CD4-positive, alpha-beta T cell treated with Interleukin-6 for 4 hours (primary cell): Measurements from ENCODE around the gene PDE6G.
A peak's percentile ranks its signal among the peaks of the same experiment; 100 is the strongest.

ENCODE experiments used
- DNase-seq: peaks from one replicate; pipeline ENCODE4 v3.0.0-alpha.2; 2020; ENCODE audit warnings: mixed read lengths

Gene PDE6G

DNA sequence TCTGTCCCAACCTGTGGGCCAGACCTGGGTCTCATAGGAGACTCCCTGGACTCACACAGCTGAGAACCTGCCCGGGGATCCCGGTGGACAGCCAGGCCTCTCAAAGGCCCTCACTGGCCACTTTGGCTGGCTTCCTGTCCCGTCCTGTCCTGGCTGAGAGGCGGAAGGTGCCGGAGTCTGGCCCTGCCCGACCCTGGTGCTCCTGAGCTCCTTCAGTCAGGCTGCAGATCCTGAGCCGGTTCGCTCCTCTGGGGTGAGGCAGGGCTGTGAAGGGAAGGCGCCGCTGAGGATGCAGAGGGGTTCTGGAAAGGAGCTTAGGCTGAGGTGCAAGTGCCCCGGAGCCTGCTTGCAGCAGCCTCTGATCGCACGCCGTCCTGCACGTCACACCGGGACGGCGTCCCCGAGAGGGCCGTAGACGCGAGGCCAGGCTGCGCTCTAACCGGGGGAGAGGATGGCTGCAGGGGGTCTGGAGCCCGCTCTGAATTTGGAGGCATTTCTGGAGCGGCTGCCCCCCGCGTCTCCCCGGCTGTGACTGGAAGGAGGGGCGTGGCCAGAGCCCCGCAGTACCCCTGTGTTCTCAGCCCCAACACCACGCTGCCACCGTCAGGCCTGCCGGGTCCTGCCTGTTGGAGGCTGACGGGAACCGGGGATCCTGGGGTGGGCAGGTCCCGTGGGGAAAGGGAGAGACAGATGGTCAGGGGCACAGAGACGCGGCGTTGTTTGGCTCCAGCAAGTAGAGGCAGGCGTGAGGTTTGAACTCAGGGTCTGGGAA, 31.6 kb upstream of the PDE6G start:
- DNase-seq = no peak

DNA sequence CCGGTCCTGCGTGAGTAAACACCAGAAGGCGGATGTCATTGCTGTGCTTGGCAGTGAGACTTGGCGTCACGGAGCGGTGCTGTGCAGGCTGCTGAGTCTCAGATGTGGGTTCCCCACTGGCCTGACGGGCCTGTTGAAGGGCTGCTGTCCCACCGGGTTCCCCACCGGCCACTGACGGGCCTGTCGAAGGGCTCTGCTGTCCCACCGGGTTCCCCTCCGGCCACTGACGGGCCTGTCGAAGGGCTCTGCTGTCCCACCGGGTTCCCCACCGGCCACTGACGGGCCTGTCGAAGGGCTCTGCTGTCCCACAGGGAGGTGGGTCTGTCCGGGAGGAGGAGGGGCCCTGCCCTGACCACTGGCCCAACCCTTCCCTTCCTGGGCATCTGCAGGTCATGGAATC, 30.3 kb upstream of the PDE6G start:
- no peak for DNase-seq

DNA sequence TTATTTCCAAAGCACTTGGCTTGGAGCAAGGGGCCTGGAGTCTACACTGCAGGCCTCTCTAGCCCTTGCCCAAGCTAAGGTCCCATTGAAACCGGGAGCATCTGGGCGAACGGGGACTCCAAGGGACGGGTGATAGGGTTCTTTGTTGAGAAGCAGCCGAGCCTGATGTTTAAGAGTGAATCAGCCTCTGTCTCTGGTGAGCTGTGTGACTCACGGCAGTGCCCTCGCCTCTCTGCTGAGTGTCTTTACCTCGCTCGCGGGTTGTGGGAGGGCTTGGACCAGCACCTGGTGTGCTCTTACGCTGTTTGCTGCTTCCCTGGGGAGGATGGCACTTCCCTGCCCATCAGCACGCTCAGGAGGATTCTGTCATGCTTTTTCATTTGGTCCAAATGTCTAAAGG, 28.8 kb upstream of the PDE6G start:
- peak; percentile 23 for DNase-seq

DNA sequence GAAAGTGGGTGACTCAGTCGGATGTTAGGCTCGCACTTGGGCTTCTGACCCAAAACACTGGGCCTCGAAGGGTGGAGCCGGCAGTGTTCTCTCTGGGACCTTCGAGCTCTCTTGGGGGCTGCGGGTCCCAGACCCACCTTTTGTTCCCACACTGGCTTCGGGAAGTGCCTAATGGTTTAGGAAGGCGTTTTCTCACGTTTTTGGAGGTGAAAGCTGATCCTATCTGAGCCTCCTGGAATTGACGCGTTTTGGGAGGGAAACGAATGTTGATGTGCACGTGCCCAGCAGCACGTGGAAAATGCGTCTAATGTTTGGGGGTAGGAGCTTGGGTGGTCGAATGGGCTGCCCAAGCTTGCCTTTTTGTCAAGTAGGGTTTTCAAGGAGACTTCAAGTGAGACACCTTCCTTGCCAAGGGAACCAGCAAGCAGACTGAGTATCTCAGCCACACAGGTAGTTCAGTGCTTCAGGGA, 28.1 kb upstream of the PDE6G start:
- DNase-seq = peak; percentile 27

DNA sequence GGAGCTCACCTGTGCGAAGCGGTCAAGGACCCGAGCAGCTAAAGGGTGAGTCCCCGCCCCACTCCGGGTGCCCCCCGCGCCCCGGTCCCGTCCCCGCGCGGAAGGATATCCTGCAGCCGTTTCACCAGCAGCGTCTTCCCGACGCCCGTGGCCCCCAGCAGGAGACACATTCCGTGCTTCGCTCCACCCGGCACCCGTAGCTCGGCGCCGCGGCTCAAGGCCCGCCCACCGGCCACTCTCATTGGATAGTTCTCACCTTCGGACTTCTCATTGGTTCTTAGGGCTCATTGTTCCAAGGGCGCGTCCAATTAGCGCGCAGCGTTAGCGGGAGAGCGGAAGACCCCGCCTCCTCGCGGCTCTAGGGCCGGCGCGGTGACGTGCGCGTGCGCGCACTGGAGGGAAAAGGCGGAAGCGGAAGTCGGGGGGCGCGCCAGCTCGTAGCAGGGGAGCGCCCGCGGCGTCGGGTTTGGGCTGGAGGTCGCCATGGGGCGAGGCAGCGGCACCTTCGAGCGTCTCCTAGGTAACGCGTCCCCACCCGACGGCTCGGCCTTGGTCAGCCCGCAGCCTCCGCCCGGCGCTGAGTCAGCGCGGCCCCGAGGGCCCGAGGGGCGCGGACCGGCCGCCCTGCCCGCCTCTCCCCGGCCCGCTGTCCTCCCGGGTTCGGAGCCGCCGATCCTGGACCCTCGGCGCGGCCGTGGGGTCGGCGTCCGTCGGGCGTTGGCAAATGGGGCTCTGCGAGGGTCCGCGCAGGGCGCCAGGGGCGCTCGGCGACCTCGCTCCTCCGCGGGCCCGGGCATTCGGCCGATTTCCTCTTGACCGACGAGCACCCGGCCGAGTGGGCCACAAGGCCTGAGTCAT, 27.5 kb upstream of the PDE6G start, which contains the start of the genes ARL16 and HGS:
ARL16 (minus strand) TSS at position 214 of the 858 bp plus-strand sequence; CDS start at position 170, 44 bp downstream.
HGS (plus strand) TSS at position 428 of the 858 bp plus-strand sequence; CDS start at position 484, 56 bp downstream.
- peak; percentile 97 for DNase-seq

DNA sequence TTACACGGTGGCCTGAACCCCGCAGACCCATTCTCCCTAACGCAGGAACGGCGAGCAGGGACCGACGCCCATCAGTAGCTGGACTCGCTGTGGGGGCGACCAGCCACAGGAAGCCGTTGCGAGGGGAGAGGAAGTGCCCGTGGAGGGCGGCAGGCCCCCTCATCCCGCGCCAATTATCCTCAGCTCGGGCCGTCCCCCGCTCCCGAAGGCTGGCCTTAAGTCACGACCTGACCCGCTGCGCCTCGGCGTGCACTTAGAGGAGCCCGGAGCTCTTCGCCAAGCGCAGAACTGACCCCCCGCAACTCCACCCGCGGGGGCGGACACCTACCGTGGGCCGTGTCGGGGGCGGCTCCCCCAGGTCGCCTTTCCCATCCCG, 26.9 kb upstream of the PDE6G start:
- DNase-seq = no peak

DNA sequence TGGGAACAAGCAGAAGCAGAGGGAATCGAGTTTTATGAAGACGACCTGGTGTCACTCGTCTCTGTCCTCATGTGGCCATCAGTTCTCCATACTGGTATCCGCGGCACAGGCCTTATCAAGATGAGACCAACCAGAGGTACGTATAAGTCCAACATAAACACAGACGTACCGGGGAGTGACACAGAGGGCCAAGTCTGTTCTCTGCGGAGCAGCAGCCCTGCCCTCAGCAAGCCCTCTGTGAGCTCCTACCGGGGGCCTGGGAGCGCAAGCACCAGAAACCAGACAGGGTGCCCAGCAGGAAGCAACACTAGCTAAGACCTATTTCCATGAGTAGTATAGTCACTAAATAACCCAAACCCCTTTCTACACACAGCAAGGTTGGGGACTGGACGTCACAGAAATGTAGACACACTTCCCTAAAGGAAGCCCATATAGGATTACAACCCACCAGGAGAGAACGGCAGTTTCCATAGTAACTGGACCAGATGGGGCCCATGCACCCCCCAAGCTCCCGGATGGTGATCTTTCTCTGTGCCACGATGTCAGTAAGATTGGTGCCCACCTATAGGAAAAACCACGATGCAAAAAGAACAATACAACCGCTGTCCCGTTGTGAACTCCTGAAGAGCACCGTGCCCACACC, 26.3 kb upstream of the PDE6G start:
- no peak for DNase-seq

DNA sequence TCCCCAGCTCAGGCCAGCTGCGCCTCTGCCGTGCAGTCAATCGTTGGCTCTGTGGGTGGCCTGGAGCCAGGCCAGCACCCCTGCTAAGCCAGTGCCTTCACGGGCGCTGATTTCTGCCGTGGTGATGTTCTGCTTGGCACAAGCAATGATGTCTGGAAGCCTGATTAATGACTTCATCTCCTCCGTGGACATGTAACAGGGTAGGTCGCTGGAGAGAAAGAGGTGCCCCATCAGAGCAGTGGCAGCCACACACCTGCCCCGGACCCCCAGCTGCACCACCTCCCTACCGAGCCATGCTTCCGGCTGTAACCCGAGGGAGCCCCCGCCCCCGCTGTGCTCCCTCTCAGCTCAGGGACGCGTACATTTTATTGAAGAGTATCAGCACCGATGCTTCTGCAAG, 25.3 kb upstream of the PDE6G start:
- no peak for DNase-seq

DNA sequence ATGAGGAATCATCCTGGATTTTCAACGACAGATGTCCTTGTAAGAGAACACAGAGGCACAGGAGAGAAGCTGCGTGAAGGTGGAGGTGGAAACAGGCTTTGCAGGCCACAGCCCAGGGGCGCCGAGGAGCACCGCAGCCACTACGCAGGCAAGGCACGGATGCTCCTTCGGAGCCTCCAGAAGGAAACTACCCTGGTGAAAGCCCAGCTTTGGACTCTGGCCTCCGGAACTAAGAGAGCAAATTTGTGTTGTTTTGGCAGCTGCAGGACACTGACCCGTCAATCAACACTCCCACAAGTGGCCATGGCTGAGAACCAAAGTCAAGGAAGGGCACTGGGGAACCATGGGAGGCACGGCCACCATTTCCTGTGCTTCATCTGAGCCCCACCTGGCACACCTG, 23.8 kb upstream of the PDE6G start:
- no peak for DNase-seq

DNA sequence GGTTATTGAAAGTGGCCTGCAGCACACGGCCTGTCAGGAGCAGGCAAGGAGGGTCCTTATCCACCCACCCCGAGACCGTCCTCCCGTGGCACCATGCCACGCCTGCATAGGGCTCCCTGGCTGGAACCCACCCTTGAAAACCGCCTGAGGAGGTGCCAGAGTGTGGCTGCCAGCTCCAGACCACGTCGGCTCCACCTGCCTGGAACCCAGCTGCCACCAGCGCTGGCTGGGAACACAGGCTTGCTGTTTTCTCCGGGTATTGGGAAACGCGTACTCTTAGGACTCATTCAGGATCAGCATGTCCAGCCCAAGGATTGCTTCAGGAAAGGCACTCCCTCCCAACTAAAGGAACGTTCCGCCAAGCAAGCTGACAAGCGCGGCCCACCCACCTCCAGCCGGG, 20.6 kb upstream of the PDE6G start:
- DNase-seq = no peak

DNA sequence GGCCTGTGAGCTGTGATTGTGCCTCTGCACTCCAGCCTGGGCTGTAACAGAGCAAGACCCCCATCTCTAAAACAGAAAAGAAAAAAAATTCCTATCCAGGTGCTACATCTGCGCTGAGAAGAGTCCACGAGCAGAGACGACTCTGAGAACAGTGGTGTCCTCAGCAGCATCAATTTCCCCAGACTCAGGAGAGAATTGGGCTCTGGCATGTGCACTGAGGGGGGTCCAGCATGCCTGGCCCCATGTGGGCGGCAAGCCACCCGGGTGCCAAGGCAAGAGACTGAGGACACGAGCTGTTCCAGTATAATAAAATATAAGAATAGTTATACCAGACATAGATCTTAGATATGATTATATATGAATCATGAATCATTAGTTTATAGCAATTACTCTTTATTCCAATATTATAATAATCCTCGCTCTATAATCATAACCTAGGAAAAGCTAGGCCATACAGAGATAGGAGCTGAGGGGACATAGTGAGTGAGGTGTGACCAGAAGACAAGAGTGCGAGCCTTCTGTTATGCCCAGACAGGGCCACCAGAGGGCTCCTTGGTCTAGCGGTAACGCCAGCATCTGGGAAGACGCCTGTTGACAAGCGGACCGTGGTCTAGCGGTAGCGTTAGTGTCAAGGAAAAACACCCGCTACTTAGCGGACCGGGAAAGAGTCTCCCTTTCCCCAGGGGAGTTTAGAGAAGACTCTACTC, 19.3 kb upstream of the PDE6G start:
- DNase-seq = peak; percentile 22

DNA sequence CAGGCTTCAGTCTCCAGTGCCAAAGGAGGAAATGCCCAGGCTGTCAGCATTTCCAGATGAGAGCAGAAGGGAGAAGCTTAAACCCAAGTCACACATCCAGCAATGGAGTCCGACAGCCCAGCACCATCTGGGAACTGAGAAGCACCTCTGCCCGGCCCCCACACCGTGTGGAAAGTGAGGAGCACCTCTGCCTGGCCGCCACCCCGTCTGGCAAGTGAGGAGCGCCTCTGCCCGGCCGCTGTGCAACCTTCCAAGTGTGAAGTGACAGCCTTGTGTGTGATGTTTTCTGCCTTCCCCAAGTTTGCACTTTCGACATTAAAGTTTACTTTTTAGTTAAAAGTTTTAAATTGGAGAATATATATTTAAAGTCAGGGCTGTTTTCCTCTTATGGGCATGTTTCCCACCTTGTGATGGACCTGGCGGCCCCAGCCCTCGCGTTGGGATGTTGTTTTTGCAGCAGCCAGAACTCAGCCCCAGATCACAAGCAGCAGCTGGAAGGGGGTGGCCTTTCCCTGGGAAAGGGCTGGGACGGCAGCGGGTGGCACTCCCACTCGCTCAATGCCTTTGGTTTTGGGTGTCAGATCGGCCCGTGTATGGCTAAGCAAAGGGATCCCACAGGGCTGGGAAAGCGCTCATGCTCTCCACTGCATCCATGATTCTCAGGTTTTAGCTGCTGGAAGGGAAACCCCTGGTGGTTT, 17.4 kb upstream of the PDE6G start:
- no peak for DNase-seq

DNA sequence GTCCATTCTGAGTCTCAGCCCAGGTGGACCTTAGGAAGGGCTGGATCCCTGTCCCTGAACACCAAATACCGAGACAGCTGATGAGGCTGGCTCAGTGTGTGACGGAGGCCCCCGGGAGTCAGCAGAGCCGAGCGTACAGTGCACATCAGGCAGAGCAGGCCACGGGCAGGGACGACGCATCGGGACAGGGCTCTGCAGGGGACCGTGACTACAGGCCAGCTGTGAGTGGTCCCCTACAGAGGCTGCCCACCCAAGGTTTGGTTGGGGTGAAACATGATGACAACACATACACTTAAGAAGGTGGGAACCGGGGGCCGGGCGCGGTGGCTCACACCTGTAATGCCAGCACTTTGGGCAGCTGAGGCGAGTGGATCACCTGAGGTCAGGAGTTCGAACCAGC, 16.6 kb upstream of the PDE6G start:
- DNase-seq = no peak

DNA sequence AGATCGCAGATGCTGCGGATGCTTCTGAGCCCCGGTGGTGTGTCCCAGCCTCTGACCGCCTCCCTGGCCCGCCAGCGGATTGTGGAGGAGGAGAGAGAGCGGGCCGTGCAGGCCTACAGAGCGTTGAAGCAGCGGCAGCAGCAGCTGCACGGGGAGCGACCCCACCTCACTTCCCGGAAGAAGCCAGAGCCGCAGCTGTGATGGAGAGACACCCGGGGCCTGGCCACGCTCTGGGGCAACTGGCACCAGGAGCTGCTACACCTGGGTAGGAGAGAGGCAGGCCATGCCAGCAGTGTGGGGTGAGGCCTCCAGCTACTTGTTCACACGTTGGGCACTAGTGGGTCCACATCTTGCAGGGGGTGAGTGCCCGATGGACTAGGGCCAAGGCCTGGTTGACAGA, 16.2 kb upstream of the PDE6G start:
- no peak for DNase-seq

DNA sequence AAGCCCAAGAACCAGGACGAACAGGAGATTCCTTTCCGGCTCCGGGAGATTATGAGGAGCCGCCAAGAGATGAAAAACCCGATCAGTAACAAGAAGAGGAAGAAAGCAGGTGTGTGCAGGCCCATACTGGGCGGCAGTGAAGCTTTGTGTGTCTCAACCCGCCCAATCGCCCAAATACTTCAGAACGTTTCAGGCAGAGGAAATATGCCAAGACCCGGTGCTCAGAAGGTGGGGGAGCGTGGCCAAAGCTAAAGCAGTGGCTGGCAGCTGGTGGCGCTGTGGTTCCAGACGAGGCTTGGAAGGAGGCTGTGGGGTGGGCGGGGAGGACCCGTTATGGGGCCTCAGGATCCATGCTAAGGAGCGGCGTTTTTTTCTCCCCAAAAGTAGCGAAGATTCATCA, 11.4 kb upstream of the PDE6G start:
- DNase-seq = no peak

DNA sequence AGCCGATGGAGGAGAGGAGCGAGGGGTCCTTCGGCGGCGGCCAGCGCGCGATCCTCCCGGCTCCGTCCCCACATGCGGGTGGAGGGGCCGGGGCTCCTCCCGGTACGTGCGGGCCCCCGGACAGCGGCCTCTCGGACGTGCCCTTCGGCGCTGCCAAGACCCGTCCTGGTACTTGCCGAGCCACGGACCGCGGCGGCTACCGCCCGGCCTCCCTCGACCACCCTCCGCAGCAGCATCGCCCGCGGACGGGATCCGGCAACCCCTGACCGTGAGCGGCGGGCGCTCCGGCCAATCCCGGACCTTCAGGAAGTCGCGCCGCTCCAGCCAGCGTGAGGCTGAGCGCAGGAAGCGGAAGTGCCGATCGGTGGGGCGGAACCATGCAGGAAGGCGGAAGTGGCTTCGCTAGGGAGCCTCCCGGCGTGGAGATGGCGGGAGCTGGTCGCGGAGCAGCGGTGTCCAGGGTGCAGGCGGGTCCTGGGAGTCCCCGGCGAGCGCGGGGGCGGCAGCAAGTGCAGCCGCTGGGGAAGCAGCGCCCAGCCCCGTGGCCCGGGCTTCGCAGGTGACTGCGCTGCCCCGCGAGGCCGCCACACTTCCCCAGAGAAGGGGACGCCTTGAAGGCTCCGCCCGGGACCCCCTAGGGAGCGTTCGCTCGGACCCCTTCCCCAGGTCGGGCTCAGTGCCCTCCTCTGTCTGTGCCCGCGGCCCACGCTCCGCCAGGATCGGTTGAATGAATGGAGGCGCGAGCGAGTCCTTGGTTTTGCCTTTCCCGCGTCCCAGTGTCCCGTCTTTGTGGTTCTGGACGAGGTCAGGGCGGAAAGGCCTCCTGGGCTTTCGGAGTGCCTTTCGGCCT, 10.2 kb upstream of the PDE6G start, which contains the start of the genes CCDC137 and OXLD1:
CCDC137 (plus strand) TSS at position 396 of the 850 bp plus-strand sequence; CDS start at position 426, 30 bp downstream.
OXLD1 (minus strand) TSS at position 264 of the 850 bp plus-strand sequence; CDS start at position 236, 28 bp downstream.
- peak; percentile 94 for DNase-seq

DNA sequence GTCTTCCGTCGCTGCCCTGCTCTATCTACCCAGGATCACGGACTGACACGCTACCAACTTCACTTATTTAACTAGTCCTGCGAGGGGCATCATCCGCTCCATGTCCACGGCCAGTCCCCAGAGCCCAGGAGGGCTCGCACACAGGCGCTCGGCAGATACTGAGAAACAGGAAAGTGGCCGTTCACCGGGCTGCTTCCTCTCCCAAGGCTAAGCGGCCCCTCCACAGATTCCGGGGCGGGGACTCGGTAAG, 9.7 kb upstream of the PDE6G start:
- peak; percentile 43 for DNase-seq

DNA sequence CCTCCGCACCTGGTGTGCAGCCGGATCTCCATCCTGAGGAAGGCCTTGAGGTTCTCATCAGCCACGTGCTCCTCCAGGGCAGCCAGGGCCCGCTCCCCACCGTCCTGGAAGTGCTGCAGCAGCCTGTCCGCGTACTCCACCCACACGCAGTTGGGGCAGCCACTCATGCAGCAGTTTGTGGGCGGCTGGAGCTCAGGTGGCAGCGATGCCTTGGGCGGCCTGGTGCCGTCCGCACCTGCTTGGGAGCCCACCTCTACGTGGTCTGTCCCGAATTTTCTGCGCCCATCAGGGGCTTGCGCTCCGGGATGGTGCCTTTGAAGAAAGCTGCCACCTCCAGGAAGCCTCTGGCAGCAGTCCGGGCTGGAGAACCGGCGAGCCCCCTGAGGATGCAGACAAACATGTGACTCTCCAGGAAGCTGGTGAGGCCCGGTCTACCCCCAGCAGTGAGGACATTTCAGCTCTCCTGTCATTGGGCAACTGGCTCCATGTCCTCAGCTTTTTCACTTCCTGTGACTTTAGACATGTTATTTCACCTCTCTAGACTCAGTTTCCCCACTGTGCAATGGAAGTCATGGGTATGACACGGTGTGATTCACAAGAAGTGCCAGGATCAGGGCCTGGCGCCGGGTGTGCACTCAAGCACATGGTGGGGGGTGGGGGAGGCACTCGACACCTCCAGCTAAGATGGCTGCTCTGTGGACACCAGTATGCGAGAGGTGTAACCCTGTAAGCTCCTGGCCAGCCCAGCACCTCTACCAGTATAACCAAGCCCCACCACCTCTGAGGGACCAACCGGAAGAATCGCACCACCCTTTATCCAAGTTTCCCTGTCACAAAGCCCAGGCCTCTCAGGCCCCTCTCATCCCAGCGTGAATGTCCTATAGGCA, 9.1 kb upstream of the PDE6G start:
- DNase-seq = peak; percentile 42

DNA sequence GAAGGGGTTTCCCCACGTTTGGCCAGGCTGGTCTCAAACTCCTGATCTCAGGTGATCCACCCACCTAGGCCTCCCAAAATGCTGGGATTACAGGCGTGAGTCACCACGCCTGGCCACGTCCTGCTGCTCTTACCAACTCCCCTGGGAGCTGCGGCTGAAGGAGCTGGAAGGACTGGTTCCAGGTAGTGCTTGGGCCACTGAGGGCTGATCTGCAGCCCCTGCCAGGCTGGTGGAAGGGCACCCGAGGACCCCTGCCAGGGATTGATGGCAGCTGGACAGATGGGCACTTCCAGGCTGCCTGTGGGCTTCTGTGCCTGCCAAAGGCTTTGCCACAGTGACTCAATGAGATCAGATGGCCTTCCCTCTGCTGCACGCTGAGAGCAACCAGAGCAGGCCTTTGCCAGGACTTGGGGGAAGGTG, 7.7 kb upstream of the PDE6G start:
- DNase-seq = no peak

DNA sequence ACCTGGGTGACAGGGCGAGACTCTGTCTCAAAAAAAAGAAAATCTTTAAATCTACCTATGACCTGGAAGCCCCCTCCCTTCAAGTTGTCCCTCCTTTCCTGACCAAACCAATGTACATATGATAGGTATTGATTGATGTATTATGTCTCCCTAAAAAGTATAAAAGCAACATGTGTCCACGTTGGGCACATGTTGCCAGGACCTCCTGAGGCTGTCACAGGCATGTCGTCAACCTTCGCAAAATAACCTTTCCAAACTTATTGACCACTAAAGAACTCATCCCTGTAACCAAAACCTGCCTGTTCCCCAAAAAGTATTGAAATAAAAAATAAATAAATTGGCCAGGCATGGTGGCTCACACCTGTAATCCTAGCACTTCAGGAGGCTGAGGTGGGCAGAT, 5.7 kb upstream of the PDE6G start:
- no peak for DNase-seq
